Ecto neural progenitor cell (in vitro differentiated cells): ENCODE results near the gene SLC39A13.

Source experiments
- DNase-seq: peaks from one replicate; pipeline ENCODE4 v3.0.0-alpha.2; 2018; ENCODE audit warnings: low spot score

SLC39A13 gene

DNA sequence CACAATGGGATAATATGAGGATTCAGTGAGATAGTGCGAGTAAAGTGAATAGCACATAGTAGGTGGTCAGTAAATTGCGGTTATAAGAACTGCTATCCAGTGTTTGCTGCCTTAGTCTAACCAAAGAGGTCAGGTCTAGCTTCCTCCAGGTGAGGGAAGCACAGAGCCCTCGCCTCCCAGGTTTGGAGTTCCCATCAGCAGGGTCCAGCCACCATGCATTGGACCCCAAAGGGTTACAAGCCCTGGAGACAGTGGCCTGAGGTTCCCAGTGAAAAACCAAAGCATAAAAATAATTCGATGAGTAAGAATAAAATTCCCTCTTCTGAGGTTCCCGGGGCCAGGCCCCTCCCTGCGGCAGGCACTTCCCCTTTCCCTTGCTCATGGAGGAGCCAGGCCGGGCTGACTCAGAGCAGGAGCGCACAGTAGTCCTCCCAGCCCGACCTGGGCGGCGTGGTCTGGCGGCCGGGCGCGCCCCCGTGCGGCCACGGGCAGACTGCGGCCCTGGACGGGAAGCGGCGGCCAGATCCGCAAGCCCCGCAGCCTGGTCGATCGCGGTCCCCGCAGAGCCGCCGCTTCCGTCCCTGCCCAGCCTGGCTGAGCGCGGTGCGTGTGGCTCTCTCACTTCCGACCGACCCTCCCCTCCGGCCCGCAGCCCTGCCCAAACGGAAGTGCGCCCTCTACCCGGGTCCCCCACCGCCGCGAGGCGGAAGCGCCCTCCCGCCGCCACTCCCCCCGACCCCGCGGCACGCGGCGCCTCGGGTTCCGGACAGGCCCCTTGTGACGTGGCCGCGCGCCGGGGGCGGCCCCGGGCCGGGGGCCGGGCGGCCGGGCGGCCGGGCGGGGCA lies at the start of gene SLC39A13:
Gene SLC39A13, plus strand, starts transcription at position 845 of the 845 bp plus-strand sequence. CDS start 1,505 bp downstream, outside the sequence.
- peak; percentile 97 for DNase-seq

DNA sequence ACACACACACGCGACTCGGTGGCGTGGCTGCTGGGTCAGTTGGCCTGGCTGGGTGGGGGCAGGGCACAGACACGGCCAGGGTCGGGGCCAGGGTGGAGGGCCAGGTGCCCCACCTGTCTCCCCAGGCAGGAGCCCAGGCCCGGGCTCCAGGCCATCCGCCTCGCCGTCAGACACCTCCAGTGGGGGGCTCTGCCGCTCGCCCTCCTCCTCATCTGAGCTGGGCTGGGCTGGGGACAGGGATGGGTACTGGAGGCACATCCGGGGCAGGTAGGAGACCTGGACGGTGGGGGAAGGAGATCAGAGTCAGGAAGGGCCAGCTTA lies 49.7 kb upstream of the SLC39A13 start:
- no peak for DNase-seq

DNA sequence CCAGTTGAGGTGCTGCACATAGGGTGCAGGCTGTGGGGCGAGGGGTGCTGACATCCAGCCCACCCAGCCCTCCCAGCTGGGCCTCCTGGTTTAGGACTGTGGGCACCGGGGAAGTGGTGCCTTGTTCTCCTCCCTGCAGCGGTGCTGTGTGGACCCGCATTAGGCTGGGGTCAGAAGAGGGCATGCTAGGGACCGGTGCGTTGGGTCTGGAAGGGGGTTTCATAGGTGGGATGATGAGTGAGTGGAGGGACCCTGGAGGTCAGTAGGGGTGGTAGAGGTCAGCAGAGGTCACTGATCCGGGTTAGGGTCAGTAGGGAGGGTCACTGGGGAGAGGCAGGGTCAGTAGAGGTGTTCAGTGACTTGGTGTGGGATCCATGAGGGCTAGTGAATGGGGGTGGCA lies 49.2 kb upstream of the SLC39A13 start:
- DNase-seq, result no peak

DNA sequence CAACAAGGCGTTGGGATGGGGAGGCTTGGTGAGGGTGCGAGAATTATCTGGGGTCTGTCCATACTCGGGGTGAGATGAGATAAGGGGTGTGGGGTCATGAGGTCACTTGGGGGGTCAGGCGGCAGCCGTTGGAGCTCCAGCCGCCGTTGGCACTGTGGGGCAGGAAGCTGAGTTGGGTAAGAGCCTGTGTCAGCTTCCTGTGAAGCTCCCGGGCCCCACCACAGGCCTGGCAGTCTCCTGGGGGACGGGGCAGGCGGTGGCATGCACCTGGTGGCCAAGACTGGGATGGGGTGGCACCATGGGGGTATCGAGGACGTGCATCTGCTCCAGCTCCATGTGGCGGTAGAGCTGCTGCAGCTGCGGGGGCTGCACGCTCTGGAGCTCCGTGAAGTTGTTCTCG lies 48.8 kb upstream of the SLC39A13 start:
- no peak for DNase-seq

DNA sequence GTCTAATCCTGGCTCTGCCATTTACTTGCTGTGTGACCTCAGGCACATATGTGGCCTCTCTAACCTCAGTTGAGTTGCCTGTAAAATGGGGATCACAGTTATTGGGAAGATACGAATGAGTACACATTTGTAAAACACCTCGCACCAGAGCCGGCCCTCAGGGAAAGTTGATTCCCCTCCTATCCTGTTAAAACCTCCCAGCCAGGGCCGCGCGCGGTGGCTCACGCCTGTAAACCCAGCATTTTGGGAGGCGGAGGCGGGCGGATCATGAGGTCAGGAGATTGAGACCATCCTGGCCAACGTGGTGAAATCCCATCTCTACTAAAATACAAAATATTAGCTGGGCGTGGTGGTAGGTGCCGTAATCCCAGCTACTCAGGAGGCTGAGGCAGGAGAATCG lies 48.0 kb upstream of the SLC39A13 start:
- DNase-seq, result no peak

DNA sequence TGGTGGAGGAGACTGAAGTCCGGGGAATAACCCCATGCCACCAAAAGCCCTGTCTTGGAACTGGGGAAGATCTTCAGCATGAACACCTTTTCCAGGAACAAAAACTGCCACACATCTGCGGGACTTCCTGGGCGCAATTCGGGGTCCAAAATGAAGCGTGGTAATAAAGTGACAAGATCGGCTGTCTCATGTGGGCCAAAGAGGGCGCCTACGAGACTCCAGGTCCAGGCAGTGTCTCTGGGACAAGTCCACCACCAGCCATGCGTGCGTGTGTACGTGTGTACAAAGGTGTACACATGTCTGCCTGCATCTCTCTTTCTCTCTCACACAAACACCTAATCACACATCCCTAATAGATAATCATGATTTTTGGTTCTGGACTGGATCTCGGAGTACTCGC lies 47.0 kb upstream of the SLC39A13 start:
- DNase-seq, result peak; percentile 41

DNA sequence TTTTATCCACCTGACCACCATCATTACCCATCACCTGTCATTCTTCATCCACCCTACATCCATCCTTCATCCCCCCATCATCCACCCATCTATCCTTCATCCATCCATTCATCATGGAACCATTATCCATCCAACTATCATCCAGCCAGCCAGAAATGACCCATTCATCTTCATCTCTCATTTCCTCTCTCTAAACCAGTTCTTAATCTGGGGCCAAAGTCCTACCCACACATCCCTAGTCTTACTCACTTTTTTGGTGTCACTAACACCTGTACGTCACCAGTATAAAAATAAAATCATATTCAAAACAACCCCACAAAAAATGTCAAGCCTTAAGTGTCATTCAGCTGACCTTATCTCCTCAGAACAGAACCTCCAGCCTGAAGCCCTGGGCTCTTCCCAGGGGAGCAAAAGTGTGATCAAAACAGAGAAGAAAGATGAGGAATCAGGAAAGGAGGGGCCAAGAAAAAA lies 42.3 kb upstream of the SLC39A13 start:
- no peak for DNase-seq

DNA sequence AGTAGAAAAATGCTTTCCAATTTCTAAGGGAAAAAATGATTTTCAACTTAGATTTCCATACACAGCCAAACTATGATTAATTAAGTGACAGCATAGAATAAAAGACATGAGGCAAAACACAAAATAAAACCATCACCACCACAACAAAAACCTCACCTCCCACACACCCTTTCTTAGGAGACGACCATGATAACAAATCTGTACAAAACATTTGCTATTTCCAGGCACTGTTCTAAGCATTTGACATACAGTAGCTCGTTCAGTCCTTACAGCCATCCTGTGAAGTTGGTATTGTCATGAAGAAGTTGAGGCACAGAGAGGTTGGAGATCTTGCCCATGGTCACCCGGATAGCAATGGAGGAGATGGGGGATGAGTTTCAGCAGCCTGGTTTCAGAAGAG lies 38.7 kb upstream of the SLC39A13 start:
- no peak for DNase-seq

DNA sequence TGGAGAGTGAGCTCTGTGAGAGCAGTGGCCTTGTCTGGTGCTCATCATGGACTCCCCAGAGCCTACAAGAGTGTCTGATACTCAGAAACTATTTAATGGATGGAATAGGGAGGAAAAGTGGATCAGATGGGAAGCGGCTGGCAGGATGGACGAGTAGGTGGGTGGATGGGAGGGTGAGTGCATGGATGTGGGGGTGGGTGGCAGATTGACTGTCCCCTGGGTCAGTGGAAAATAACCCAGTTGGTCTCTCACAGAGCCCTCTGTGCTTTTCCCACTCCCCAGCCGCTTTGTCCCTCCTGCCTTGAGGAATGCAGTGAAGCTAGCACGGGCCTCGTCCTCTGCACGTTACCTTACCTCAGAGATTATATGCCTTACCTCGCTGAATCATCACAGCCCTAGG lies 36.0 kb upstream of the SLC39A13 start:
- DNase-seq, result peak; percentile 32

DNA sequence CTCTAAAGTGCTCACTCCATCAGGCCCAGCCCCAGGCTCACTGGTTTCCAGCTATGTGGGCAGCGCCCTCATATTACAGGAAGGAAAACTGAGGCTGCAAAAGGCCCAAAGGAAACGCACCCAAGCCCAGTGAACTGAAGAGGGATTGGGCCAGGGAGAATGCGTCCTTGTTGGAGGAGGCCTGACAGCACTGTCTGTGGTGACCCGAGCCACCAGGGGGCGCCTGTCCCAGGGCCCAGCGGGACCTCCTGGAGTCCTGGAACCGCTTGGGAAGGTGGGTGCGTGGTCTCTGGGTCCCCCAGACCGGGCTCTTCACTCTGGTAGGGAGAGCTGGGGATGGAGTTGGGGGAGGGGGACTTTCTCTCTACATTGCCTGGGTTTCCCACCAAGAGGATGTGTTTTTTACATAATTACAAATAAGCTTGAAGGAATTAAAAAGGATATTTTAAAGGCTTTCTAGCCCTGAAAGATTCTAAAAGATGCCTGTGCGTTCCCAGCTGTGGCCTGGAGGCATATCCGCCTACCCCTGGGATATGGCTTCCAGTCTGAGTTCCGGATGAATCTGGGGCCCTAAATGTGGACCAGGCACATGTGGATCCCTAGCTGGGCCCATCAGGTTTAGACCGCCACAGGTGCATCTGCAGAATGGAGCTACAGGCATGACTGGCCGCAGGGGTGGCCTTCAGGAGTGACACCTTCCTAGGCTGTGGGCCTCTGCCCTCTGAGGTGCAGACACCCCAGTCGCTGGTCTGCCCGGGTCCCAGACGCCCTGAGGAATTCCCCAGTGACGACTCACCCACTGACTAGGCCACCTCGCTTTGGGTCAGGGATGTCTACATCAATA lies 34.3 kb upstream of the SLC39A13 start:
- peak; percentile 86 for DNase-seq

DNA sequence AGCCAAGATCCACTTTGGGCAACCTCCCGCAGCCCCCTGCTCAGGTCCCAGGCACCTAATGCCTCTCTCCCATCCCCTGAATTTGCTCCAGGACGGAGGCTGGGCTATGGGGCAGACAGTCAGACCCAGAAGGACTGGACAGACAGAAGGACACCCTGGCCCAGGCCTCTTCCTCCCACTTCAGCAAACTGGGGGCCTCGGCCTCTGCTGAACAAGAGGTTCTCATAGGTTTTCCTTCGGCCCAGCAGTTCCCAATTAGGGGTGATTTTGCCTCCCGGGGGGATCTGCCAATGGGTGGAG lies 33.7 kb upstream of the SLC39A13 start:
- no peak for DNase-seq

DNA sequence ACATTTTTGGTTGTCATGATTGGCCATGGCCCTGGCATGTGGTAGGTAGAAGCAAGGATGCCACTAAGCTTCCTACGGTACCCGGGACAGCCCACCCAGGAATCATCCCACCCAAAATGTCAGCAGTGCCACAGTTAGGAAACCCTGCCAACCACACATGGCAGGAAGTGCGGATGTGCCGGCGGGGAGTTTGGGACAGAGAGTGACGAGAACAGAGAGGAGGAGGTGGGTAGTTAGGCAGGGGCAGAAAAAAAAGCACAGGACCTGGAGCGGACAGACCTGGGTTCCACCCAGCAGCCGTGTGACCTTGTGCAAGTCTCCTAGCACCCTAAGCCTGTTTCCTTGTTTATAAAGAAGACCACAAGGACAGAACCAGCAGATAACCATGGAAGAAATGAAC lies 33.4 kb upstream of the SLC39A13 start:
- DNase-seq, result no peak

DNA sequence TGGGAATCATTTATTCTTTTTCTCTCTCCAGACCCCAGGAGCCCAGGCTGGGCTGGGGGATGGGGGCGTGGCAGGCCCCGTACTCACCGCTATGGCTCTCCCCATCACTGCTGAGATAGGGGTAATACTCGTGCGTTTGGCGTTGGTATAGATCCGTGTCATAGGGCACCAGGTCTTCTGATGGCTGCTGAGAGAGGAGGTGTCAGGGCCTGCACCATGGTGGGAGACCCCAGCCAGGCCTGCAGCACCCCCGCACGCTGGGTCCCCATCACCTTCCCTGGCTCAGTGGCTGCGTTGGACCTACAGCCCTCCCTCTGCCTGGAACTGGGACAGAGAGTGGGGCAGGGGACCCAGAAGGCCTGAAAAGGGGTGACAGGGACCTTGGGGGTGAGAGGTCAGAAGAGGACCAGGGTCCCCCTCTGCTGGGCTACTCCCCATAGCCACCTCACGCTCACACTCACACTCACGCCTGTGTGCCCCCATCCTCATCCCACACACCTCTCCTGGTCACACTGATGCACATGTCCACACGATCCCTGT lies 32.8 kb upstream of the SLC39A13 start:
- DNase-seq, result no peak

DNA sequence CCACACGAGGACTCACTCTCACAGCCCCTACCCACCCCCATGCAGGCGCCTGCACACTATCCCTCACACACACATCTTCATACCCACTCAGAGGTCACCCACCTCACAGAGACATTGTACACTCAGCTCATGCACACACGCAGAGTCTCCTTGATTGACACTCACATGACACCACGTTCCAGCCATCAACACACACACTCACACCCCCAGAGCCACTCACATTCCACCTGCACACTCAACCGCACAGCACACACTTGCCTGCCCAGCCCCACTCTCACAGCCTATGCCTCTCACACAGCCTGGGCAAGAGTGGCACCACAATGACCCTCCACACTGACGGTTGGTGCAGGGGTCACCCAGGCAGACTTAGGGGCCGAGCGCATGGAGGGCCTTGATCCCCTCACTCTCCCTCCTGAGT lies 32.3 kb upstream of the SLC39A13 start:
- peak; percentile 40 for DNase-seq

DNA sequence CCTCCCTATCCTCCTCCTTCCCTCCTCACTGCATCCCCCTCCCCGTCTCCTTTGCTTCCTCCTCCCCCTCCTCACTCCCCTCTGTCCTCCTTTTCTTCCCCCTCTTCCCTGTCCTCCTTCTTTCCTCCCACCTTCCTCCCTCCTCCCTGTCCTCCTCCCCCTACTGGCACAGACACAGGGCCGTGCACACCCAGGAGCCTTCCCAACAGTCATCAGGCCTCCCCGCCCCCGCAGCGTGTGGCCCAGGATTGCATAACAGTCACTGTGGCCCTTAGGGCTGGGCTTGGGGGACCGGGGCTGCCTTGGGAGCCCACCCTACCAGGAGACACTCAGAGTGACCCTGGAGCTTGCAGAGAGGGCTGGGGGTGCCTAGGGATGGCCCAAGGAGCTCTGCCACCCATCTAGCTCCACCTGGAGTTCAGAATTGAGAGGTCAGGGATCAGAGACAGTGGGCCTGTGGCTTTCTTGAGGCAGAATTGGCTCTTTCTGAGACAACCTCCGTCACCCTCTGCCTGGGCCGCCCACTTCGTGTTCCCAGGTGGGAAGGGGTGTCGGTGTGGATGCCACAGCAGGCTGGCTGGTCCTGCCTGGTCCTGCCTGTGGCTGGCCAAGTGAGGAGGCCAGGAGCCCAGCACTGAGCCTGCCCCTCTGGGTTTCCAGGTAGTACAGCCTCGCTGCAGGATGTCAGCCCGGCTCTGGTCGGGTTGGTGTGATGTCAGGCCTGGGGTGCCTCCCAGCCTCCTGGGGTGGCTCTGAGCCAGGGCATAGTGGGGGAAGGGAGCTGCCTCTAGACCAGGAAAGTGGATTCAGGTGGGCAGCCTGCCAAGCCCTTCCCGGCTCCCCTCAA lies 31.6 kb upstream of the SLC39A13 start:
- peak; percentile 42 for DNase-seq

DNA sequence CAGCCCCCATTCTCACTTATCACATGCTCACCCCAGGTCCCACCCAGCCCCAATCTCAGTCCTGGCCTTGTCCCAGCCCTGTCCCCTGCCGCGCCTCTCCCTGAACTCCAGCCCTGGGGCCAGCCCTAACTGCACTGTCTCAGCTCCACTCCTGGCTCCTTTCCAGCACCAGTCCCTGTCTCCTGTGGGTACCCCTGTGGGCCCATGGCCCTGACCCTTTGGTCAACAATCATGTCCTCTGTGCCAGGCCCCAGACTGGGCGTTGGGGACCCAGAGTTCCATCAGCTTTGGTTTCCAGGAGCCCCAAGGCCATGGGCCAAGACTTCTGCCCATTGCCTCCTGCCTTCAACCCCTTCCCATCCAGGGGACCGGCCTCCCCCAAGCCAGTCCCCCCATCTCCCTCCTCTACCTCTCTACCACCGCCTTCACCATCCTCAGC lies 30.8 kb upstream of the SLC39A13 start:
- DNase-seq, result no peak

DNA sequence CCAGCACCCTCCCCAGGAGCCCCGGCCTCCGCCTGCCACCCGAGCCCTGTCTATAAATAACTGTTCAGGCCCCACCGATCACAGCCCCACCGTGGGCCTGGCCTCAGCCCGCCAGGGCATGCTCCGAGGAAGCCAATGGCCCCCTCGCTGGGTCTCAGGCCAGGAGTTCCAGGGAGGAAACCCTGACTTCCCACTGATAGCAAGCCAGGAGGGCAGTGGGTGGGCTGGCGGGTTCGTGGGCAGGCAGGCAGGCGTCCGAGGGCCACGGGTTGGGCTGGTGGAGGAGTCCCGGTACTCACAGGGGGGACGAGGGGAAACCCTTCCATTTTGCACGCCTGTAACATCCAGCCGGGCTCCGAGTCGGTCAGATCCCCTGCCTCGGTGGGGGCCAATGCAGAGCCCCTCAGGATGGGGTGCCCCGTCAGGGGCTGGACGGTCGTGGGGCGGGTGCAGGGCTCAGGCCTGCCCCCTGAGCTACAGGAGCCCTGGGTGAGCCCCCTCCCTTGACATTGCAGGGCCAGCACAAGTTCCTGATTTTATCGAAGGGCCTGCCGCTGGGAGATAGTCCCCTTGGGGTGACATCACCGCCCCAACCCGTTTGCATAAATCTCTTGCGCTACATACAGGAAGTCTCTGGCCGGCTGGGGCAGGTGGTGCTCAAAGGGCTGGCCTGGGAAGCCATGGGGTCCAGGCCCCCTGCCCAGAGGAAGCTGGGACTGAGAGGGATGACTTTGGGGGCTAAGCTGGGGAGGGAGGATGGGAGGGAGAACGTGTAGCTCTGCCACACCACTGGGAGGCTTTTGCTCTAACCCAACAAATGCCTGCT lies 30.2 kb upstream of the SLC39A13 start, which contains the start of gene SPI1:
Gene SPI1, minus strand, starts transcription at position 538 of the 826 bp plus-strand sequence. Its CDS starts 194 bp downstream, at position 344.
- DNase-seq, result no peak

DNA sequence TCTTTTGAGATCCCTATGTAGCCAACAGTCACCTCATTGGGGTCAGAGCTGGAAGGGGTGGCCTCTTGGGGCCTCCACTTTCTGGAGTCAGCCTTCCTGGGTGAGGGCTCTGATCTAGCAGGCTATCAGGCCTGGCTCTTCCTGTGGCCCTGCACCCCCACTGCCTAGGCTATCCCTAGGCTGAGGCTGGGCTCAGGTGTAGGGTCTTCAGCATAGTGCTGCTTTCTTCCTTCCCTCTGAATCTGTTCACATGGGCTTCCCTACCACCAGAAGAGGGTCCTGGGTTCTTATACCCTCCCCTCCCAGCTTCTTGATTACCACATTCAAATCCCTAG lies 29.6 kb upstream of the SLC39A13 start:
- no peak for DNase-seq

DNA sequence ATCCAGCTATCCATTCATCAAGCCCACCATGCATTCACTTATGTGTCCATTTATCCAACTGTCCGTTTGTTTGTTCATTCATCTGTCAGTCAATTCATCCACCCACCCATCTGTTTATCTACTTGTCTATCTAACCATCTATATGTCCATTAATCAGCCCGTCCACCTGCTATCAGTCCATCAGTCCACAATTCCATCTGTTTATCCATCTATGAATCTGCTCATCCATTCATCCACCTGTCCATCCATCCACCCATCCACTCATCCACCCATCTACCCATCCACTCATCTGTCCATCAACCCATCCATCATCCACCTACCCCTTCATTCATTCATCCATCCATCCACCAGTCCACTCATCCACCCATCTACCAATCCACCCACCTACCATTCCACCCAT lies 29.1 kb upstream of the SLC39A13 start:
- DNase-seq, result no peak

DNA sequence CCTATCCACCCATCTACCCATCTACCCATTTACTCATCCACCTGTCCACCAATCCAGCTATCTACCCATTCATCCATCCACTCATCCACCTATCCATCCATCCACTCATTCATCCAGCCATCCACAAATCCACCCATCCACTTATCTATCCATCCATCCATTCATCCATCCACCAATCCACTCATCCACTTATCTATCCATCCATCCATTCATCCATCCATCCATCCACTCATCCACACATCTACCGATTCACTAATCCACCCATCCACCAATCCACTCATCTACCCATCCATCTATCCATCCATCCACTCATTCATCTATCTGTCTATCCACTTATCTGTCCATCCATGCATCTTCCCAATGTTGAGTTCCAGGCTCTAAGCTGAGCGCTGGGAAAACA lies 28.3 kb upstream of the SLC39A13 start:
- no peak for DNase-seq

DNA sequence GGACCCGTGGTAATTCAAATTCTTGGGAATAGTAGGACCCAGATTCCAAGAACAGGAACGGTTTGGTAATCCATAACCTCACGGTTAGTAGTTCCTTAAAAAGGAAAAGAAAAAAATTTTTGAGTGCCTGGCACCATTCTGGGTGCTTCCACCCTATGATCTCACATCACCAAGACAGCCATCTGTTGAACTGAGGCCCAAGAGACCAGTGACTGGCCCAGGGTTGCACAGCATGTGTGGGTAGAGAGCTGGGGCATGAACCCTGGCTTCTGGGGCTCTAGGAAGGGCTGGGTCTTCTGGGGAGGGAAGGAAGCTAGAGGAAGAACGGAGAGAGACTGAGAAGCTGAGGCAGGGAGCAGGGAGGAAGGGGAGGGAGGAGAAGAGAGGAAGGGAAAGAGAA lies 25.3 kb upstream of the SLC39A13 start:
- DNase-seq, result no peak
